K562 (cell line): Measurements from ENCODE around the gene ADCY5.

ENCODE experiments used
- ESRRA ChIP-seq: fragments of 450-650 bp; IDR thresholded peaks from 2 replicates; pipeline ENCODE4 v1.6.1; 2014; ENCODE audit warnings: low read depth, mild to moderate bottlenecking, moderate library complexity, borderline replicate concordance
- USF2 ChIP-seq: sonication (generic); formaldehyde crosslinking; IDR thresholded peaks from 2 replicates; pipeline ENCODE4 v1.5.0; 2020; ENCODE audit warnings: missing genetic modification reagents
- ZHX1 ChIP-seq: fragments of 150-350 bp; conservative IDR thresholded peaks from 2 replicates; pipeline ENCODE4 v1.6.1; 2014; ENCODE audit warnings: low read length
- ZNF280A ChIP-seq: fragments of 450-650 bp; IDR thresholded peaks from 2 replicates; pipeline ENCODE4 v1.6.1; 2018; ENCODE audit warnings: mild to moderate bottlenecking, low read depth; ENCODE audit not compliant: partially characterized antibody

- no peak for TF ChIP-seq ZNF280A
- TF ChIP-seq USF2 (CRISPR knock-in tag): no peak
- no peak for TF ChIP-seq ESRRA
- no peak for TF ChIP-seq ZHX1
Observed at GRCh38 chr3:123414973-123415775, 33.7 kb downstream of the ADCY5 start.
